NCI-H2227 (cell line): ENCODE results near the gene PCDHA1.
"Not testable (repeated sequence)": the region's sequence is repeated elsewhere in the genome, so short reads cannot be mapped to it uniquely, and the experiment has no call there.

Experiments used
- DNase-seq: peaks from one replicate; lab custom pipeline; 2025; ENCODE audit not compliant: unreplicated experiment; lab: John Stamatoyannopoulos, UW

Gene PCDHA1

GRCh38 chr5:140785905-140786686, at the start of gene PCDHA1:
PCDHA1 (plus strand) TSS chr5:140786140.
- DNase-seq, result peak; percentile 70

- DNase-seq, result no peak
Measured at GRCh38 chr5:140737486-140737885, 48.5 kb upstream of the PCDHA1 start.

- no peak for DNase-seq
Measured at GRCh38 chr5:140741967-140742366, 44.0 kb upstream of the PCDHA1 start.

- no peak for DNase-seq
Measured at GRCh38 chr5:140753561-140753960, 32.4 kb upstream of the PCDHA1 start.

- no peak for DNase-seq
Measured at GRCh38 chr5:140764177-140764973, 21.6 kb upstream of the PCDHA1 start.

GRCh38 chr5:140767444-140767843, 18.5 kb upstream of the PCDHA1 start:
- no peak for DNase-seq

- DNase-seq, result no peak
Measured at GRCh38 chr5:140780512-140780911, 5.4 kb upstream of the PCDHA1 start.

- not testable (repeated sequence) for DNase-seq
Measured at GRCh38 chr5:140787422-140787821, 1.5 kb downstream of the PCDHA1 start.

GRCh38 chr5:140787849-140788504, 2.0 kb downstream of the PCDHA1 start:
- DNase-seq, result not testable (repeated sequence)

- no peak for DNase-seq
Measured at GRCh38 chr5:140791089-140791488, 5.1 kb downstream of the PCDHA1 start.

GRCh38 chr5:140794595-140795258, 8.8 kb downstream of the PCDHA1 start, which contains the start of gene PCDHA2:
PCDHA2 (plus strand) TSS chr5:140794852.
- no peak for DNase-seq

- DNase-seq, result no peak
Measured at GRCh38 chr5:140795259-140795641, 9.3 kb downstream of the PCDHA1 start.

GRCh38 chr5:140796072-140796717, 10.3 kb downstream of the PCDHA1 start:
- not testable (repeated sequence) for DNase-seq

- DNase-seq, result no peak
Measured at GRCh38 chr5:140796718-140797095, 10.8 kb downstream of the PCDHA1 start.

- DNase-seq, result no peak
Measured at GRCh38 chr5:140800816-140801493, 15.0 kb downstream of the PCDHA1 start, which contains the start of gene PCDHA3. PCDHA3 (plus strand) TSS chr5:140801057.

GRCh38 chr5:140801494-140801841, 15.5 kb downstream of the PCDHA1 start:
- DNase-seq, result no peak

- DNase-seq, result not testable (repeated sequence)
Measured at GRCh38 chr5:140802381-140802780, 16.4 kb downstream of the PCDHA1 start.

GRCh38 chr5:140802781-140803271, 16.9 kb downstream of the PCDHA1 start:
- DNase-seq, result no peak

- no peak for DNase-seq
Measured at GRCh38 chr5:140806834-140807775, 21.2 kb downstream of the PCDHA1 start, which contains the start of gene PCDHA4. PCDHA4 (plus strand) TSS chr5:140807068.
